Activated CD8-positive, alpha-beta T cell treated with anti-CD3 and anti-CD28 coated beads for 36 hours (primary cell): ENCODE results near the gene ZMYM5. TPM values are rescaled to one million over a fixed set of nuclear protein-coding genes. Genes with fewer than 3 reads are reported as not detected.

ENCODE experiments used
- ATAC-seq: fragments of 200-7000 bp; cut with Tn5 transposase; one replicate; pipeline ENCODE4 v1.10.0; 2021; ENCODE audit warnings: mild to moderate bottlenecking, moderate library complexity
- CTCF ChIA-PET: fragments of 350-600 bp; sonication (Branson Sonifier 250); formaldehyde crosslinking; loops from one replicate; lab custom pipeline; 2021; ENCODE audit warnings: antibody characterized with exemption; lab: Charles Lee
- POLR2A ChIA-PET: fragments of 350-600 bp; sonication (Branson Sonifier 250); formaldehyde crosslinking; loops from one replicate; lab custom pipeline; 2021; ENCODE audit warnings: antibody characterized with exemption; lab: Charles Lee
- DNase-seq: peaks from one replicate; pipeline ENCODE4 v3.0.0-alpha.2; 2020
- H3K27ac Mint-ChIP-seq: one replicate; pipeline ENCODE4 v1.8.0; 2021; ENCODE audit warnings: mild to moderate bottlenecking, mixed read lengths
- H3K27me3 Mint-ChIP-seq: one replicate; pipeline ENCODE4 v1.8.0; 2021; ENCODE audit warnings: mixed read lengths
- H3K36me3 Mint-ChIP-seq: one replicate; pipeline ENCODE4 v1.8.0; 2021; ENCODE audit warnings: low read depth, mixed read lengths
- H3K4me1 Mint-ChIP-seq: one replicate; pipeline ENCODE4 v1.8.0; 2021; ENCODE audit warnings: low read depth, mixed read lengths
- H3K4me3 Mint-ChIP-seq: one replicate; pipeline ENCODE4 v1.8.0; 2021; ENCODE audit warnings: mild to moderate bottlenecking, moderate library complexity, mixed read lengths
- H3K9me3 Mint-ChIP-seq: one replicate; pipeline ENCODE4 v1.8.0; 2021; ENCODE audit warnings: mixed read lengths
- intact Hi-C: fragments of 100-400 bp; cut with micrococcal nuclease; formaldehyde crosslinking; loops from one replicate; pipeline ENCODE4 v1.10.0; 2022
- total RNA-seq, 2 experiments: library from RNA; stranded (reverse); gene quantifications; one replicate each; pipeline ENCODE4 v1.2.3, GENCODE V29; 2021
- TF ChIP-seq, protein P1 (sequence below): fragments of 200-600 bp; IDR thresholded peaks from one replicate; pipeline ENCODE4 v1.8.0; 2022; ENCODE audit warnings: antibody characterized with exemption, mild to moderate bottlenecking

The ZMYM5 gene
- total RNA-seq, 2 experiments from 2014 or later, result 10.1 to 10.4 TPM

- no peak overlapping the region for H3K4me3 Mint-ChIP-seq
- intact Hi-C loops, result no loop called here
- H3K9me3 Mint-ChIP-seq, result no peaks in the 10 kb centered on the region
- H3K27ac Mint-ChIP-seq, result no peak overlapping the region
- no peaks in the 10 kb centered on the region for H3K36me3 Mint-ChIP-seq
- no peaks in the 10 kb centered on the region for H3K27me3 Mint-ChIP-seq
- H3K4me1 Mint-ChIP-seq, result peaks cover 6% of the 10 kb centered on the region
- POLR2A ChIA-PET, result interaction anchor here (0.6 kb wide), 1 partner anchor 294 kb away, joined by 3 read pairs; no protein-coding TSS in a partner anchor
- TF ChIP-seq, protein P1, sequence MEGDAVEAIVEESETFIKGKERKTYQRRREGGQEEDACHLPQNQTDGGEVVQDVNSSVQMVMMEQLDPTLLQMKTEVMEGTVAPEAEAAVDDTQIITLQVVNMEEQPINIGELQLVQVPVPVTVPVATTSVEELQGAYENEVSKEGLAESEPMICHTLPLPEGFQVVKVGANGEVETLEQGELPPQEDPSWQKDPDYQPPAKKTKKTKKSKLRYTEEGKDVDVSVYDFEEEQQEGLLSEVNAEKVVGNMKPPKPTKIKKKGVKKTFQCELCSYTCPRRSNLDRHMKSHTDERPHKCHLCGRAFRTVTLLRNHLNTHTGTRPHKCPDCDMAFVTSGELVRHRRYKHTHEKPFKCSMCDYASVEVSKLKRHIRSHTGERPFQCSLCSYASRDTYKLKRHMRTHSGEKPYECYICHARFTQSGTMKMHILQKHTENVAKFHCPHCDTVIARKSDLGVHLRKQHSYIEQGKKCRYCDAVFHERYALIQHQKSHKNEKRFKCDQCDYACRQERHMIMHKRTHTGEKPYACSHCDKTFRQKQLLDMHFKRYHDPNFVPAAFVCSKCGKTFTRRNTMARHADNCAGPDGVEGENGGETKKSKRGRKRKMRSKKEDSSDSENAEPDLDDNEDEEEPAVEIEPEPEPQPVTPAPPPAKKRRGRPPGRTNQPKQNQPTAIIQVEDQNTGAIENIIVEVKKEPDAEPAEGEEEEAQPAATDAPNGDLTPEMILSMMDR, result no peak
- DNase-seq (peak; percentile 22), ATAC-seq (peak; percentile 53)
- CTCF ChIA-PET, result no interaction called here
These were observed 52.2 kb downstream of the ZMYM5 start for GRCh38 chr13:19810996-19811881.

- no peak overlapping the region for H3K27ac Mint-ChIP-seq
- H3K4me1 Mint-ChIP-seq, result peaks cover 6% of the 10 kb centered on the region
- no peaks in the 10 kb centered on the region for H3K9me3 Mint-ChIP-seq
- no peak for DNase-seq
- H3K36me3 Mint-ChIP-seq, result no peaks in the 10 kb centered on the region
- TF ChIP-seq, protein P1, result no peak
- no peak for ATAC-seq
- H3K27me3 Mint-ChIP-seq, result no peaks in the 10 kb centered on the region
- intact Hi-C loops, result no loop called here
- POLR2A ChIA-PET, result no interaction called here
- no peak overlapping the region for H3K4me3 Mint-ChIP-seq
- CTCF ChIA-PET, result no interaction called here
These were observed 53.3 kb downstream of the ZMYM5 start for GRCh38 chr13:19810151-19810550.

DNA sequence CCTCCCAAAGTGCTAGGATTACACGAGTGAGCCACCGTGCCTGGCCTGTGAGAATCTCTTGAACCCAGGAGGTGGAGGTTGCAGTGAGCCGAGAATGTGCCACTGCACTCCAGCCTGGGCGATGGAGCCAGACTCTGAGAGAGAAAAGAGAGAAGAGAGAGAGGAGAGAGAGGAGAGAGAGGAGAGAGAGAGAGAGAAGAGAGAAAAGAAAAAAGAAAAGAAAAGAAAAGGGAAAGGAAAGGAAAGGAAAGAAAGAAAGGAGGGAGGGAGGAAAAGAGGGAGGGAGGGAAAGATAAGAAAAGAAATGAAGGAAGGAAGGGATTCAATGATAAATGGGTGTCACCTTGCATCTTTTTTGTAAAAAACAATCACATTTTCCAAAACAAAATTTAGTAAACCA, 57.7 kb downstream of the ZMYM5 start:
- ChIA-PET CTCF (no interaction called here), POLR2A (no interaction called here)
- peaks cover under 1% of the 10 kb centered on the region for H3K4me1 Mint-ChIP-seq
- no peaks in the 10 kb centered on the region for H3K9me3 Mint-ChIP-seq
- intact Hi-C loops, result no loop called here
- H3K4me3 Mint-ChIP-seq, result no peak overlapping the region
- no peaks in the 10 kb centered on the region for H3K27me3 Mint-ChIP-seq
- H3K36me3 Mint-ChIP-seq, result no peaks in the 10 kb centered on the region
- H3K27ac Mint-ChIP-seq, result no peak overlapping the region
- ATAC-seq (no peak), DNase-seq (no peak)
- TF ChIP-seq, protein P1, result no peak

- DNase-seq, result no peak
- ATAC-seq, result no peak
- no peaks in the 10 kb centered on the region for H3K27me3 Mint-ChIP-seq
- no peaks in the 10 kb centered on the region for H3K36me3 Mint-ChIP-seq
- ChIA-PET CTCF (no interaction called here), POLR2A (no interaction called here)
- no peaks in the 10 kb centered on the region for H3K4me1 Mint-ChIP-seq
- H3K9me3 Mint-ChIP-seq, result no peaks in the 10 kb centered on the region
- no peak overlapping the region for H3K27ac Mint-ChIP-seq
- TF ChIP-seq, protein P1, result no peak
- no peak overlapping the region for H3K4me3 Mint-ChIP-seq
- intact Hi-C loops, result no loop called here
These were observed 67.5 kb downstream of the ZMYM5 start for GRCh38 chr13:19795956-19796355.

GRCh38 chr13:19794631-19795030, 68.8 kb downstream of the ZMYM5 start:
- no peak for ATAC-seq
- Mint-ChIP-seq H3K9me3 (no peaks in the 10 kb centered on the region), H3K36me3 (no peaks in the 10 kb centered on the region), H3K4me3 (no peak overlapping the region), H3K27ac (no peak overlapping the region), H3K4me1 (no peaks in the 10 kb centered on the region), H3K27me3 (no peaks in the 10 kb centered on the region)
- TF ChIP-seq, protein P1, result no peak
- ChIA-PET POLR2A (no interaction called here), CTCF (no interaction called here)
- no peak for DNase-seq
- intact Hi-C loops, result no loop called here
